K562 (cell line): ENCODE measurements around the gene GET3. TPM values are rescaled to one million over a fixed set of nuclear protein-coding genes. Genes with fewer than 3 reads are reported as not detected.

Experiments used
- ARID3B ChIP-seq: fragments of 250-450 bp; sonication (Bioruptor Pico); IDR thresholded peaks from 2 replicates; pipeline ENCODE4 v1.4.0; 2020; ENCODE audit warnings: borderline replicate concordance
- CBX5 ChIP-seq: IDR thresholded peaks from 2 replicates; pipeline ENCODE4 v1.6.1; 2014; ENCODE audit warnings: low read depth, borderline replicate concordance
- CREBBP ChIP-seq: IDR thresholded peaks from one replicate; pipeline ENCODE4 v1.6.1; 2012; ENCODE audit warnings: low read depth, mild to moderate bottlenecking, control low read depth, inconsistent platforms, low read length
- KDM4B ChIP-seq, 2 experiments: fragments of 450-650 bp in 1 of 2; sonication (generic) in 1 of 2; IDR thresholded peaks; 2 replicates each; pipeline ENCODE4 v1.6.1; 2016 to 2017; ENCODE audit warnings: borderline replicate concordance in 2 of 2, antibody characterized with exemption in 1 of 2, low read depth in 1 of 2, mild to moderate bottlenecking in 1 of 2
- MCM2 ChIP-seq: fragments of 450-650 bp; IDR thresholded peaks from 2 replicates; pipeline ENCODE4 v1.6.1; 2017; ENCODE audit warnings: low read depth, mild to moderate bottlenecking
- PML ChIP-seq: IDR thresholded peaks from 2 replicates; pipeline ENCODE4 v1.6.1; 2012; ENCODE audit warnings: low read length, inconsistent platforms
- SETDB1 ChIP-seq: IDR thresholded peaks from one replicate; pipeline ENCODE4 v1.6.1; 2012; ENCODE audit warnings: low read length, control low read depth, inconsistent platforms
- STAT5A ChIP-seq: IDR thresholded peaks from 2 replicates; pipeline ENCODE4 v1.6.1; 2012; ENCODE audit warnings: low read length, inconsistent platforms, borderline replicate concordance
- TEAD2 ChIP-seq: fragments of 450-650 bp; IDR thresholded peaks from 2 replicates; pipeline ENCODE4 v1.6.1; 2016; ENCODE audit warnings: missing genetic modification characterization, control low read depth, missing compliant biosample characterization
- TEAD4 ChIP-seq, 2 experiments: sonication (generic) in 1 of 2; formaldehyde crosslinking in 1 of 2; IDR thresholded peaks; 2 replicates each; pipeline versions ENCODE4 v1.6.1 to v1.8.0; 2012 to 2022; ENCODE audit warnings: borderline replicate concordance in 1 of 2, inconsistent platforms in 1 of 2, low read length in 1 of 2, mild to moderate bottlenecking in 1 of 2, missing genetic modification reagents in 1 of 2
- TSHZ1 ChIP-seq: fragments of 250-450 bp; sonication (Bioruptor Pico); IDR thresholded peaks from 2 replicates; pipeline ENCODE4 v1.4.0; 2020; ENCODE audit warnings: mild to moderate bottlenecking, moderate library complexity
- USF2 ChIP-seq: sonication (generic); formaldehyde crosslinking; IDR thresholded peaks from 2 replicates; pipeline ENCODE4 v1.5.0; 2020; ENCODE audit warnings: missing genetic modification reagents
- ZFP36 ChIP-seq: fragments of 150-350 bp; IDR thresholded peaks from 2 replicates; pipeline ENCODE4 v1.6.1; 2018; ENCODE audit warnings: low read length, low read depth; ENCODE audit not compliant: partially characterized antibody
- ZHX1 ChIP-seq: fragments of 150-350 bp; conservative IDR thresholded peaks from 2 replicates; pipeline ENCODE4 v1.6.1; 2014; ENCODE audit warnings: low read length
- ZNF695 ChIP-seq: fragments of 450-650 bp; formaldehyde crosslinking; IDR thresholded peaks from 2 replicates; pipeline ENCODE4 v1.4.0; 2020; ENCODE audit warnings: mild to moderate bottlenecking, moderate library complexity
- ZNF740 ChIP-seq, 3 experiments: fragments of 200-800 bp in 1 of 3; sonication (Bioruptor generic) in 1 of 3; sonication (generic) in 1 of 3; formaldehyde crosslinking in 1 of 3; IDR thresholded peaks; 2 replicates each; pipeline versions ENCODE4 v1.6.1 to v1.8.0; 2016 to 2022; ENCODE audit warnings: mild to moderate bottlenecking in 2 of 3, missing compliant biosample characterization in 2 of 3, missing genetic modification characterization in 2 of 3, missing genetic modification reagents in 1 of 3
- polyA plus RNA-seq, 8 experiments: library from polyadenylated mRNA; depleted of rRNA in 4 of 8; stranded (reverse) in 5 of 8; unstranded in 3 of 8; fragments of >200 nt; fragmentation: Nextera tagmentation in 2 of 8; fragmentation: Illumina TruSeq in 1 of 8; extraction: Ambion mirVana in 2 of 8; extraction: Trizol in 1 of 8; gene quantifications; 2 replicates each; pipeline versions ENCODE4 v1.2.1 to v1.2.3, GENCODE V29; 2011 to 2014; ENCODE audit warnings: inconsistent platforms in 1 of 8, missing spikeins in 1 of 8
- total RNA-seq, 7 experiments: library from RNA; depleted of rRNA in 6 of 7; stranded (reverse); fragments of >200 nt in 6 of 7; fragmentation: Illumina TruSeq in 2 of 7; extraction: Trizol in 2 of 7; gene quantifications; 2 replicates each; pipeline versions ENCODE4 v1.2.1 to v1.2.3, GENCODE V29; 2011 to 2021; ENCODE audit warnings: low replicate concordance in 1 of 7

The GET3 gene
- total and polyA plus RNA-seq, 9 of the 15 experiments (the other 6 are each of a cell fraction or from before 2014, with no cell fraction given), result 8.3 to 83.5 (median 51.8) TPM

GRCh38 chr19:12723641-12724426 is 13.5 kb upstream of the GET3 start, which contains the start of gene TNPO2 (continued):
- no peak; the same call in 1 of the 2 replicates for TF ChIP-seq TEAD4 (IDR thresholded peaks at IDR 0.05; ENCODE audit: low read length)
- no peak for TF ChIP-seq TEAD4 (CRISPR knock-in tag; IDR thresholded peaks at IDR 0.05; ENCODE audit: borderline replicate concordance)
- TF ChIP-seq CREBBP, result no peak
- no peak for TF ChIP-seq ZNF695 (CRISPR knock-in tag)
- peak; percentile 87 for TF ChIP-seq ZNF740 (CRISPR knock-in tag; IDR thresholded peaks at IDR 0.05)
- TF ChIP-seq ZNF740 (tag; IDR thresholded peaks at IDR 0.05), result no peak; a peak in 1 of 4 replicates
- no peak for TF ChIP-seq ZHX1
- TF ChIP-seq CBX5, result no peak
- no peak for TF ChIP-seq KDM4B (IDR thresholded peaks at IDR 0.05; ENCODE audit: borderline replicate concordance in 2 of 2, low read depth in 1 of 2)
- no peak for TF ChIP-seq ZFP36
- TF ChIP-seq STAT5A, result no peak
- no peak for TF ChIP-seq SETDB1
- 0 out of 2 replicates have a peak, but pooled peaks have one; percentile 16 for TF ChIP-seq PML
- no peak for TF ChIP-seq TEAD2
- TF ChIP-seq ARID3B (CRISPR knock-in tag), result no peak
- TF ChIP-seq USF2 (CRISPR knock-in tag), result peak; percentile 52
- TF ChIP-seq MCM2, result no peak
- no peak for TF ChIP-seq TSHZ1 (CRISPR knock-in tag)
